HCEC 1CT (cell line): ENCODE data around the gene PAK1.
"Not testable (repeated sequence)": the region's sequence is repeated elsewhere in the genome, so short reads cannot be mapped to it uniquely, and the experiment has no call there.

ENCODE experiments used
- DNase-seq: peaks from one replicate; pipeline ENCODE4 v3.0.0-alpha.2; 2017

Gene PAK1

DNA sequence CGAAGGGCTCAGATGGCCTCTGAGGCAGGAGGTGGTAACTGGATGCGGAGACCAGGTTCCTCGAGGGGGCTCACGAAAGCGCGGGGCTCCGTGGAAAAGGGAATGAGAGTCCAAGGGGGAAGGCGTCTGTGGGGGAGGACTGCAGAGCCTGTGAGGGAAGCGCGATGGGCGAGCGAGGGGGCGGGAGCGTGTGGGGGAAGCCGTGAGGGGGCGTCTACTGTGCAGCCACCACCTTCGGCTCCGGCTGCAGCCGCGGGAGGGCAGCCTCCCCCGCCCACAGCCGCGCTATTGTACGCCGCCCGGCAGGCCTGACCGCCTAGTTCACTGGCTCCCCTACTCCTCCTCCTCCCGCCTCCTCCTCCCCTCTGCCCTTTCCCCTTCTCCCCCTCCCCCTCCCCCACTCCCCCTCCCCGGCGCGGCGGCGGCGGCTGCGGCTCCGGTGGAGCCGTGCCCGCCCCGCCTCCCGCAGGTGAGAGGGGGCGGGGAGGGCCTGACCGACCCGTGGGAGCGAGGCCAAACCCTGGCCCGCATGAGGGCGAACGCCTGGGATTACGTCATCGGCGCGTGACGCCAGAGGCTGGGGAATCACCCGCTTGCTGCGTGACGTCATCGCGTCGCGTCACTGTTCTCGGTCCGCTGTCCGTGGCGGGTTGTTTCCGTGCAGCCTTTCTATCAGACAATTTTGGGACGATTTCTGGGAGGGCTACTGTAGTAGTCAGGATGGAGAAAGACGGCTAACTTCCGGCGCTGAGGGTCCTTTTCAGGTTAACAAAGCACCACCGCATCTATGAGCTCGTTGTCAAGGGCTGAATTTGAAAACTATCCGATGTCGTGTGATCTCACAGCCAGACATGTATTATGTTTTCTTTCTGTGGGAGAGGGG, at the start of gene PAK1:
Gene PAK1 (minus strand): TSS at position 294 of the 883 bp plus-strand sequence. CDS start 81,574 bp downstream, outside the sequence.
- peak; percentile 77 for DNase-seq

DNA sequence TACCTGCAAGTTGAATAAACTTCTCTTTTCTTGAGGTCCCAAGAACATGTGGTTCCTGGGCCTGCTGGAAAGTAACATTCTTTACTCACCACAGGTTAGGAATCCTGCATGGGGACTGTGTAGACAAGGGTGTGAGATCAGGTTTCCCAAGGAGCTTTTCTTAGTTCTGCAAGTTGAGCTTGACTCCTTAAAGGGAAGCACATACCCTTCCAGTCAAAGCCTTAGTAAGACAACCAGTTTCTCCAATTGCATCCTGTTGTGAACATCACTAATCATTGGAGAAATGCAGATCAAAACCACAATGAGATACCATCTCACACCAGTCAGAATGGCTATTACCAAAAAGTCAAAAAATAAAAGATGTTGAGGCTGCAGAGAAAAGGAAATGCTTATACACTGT, 48.3 kb upstream of the PAK1 start:
- DNase-seq, result peak; percentile 17

DNA sequence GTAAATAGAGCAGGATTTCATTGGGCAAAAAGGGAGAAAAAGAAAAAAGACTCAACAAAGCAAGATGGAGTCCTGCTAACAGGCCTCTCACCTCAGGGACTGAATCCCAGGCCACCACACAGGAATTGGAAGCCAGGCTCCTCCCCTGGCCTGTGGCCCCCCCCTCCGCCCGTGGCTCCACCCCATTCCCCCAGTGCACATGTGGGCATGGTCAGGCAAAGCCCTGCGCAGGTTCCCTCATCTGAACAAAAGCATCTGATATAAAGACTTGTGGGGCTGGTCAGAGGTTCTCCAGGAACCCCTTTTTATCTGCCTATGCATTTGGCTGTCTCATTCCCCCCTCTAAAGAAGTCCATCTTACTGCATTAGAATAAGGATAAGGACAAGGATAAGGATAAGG, 46.0 kb upstream of the PAK1 start:
- DNase-seq, result no peak

DNA sequence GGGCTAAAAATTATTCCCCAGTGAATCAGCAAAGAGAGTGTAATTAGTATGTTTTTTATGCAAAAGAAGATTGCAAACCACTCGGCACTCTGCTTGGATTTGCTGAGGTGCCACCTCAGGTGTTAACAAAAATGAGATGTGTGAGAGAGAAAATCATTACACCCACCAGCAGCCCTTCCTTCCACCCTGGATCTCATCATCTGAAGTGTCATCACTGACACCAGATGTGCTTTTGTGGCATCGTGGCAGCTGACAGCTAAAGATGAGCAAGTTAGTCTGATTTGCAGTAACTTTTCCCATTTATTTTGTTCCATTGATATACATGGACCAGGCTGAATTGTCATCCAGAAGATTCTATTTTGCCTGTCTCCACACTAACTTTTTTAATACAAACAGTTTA, 44.6 kb upstream of the PAK1 start:
- no peak for DNase-seq

DNA sequence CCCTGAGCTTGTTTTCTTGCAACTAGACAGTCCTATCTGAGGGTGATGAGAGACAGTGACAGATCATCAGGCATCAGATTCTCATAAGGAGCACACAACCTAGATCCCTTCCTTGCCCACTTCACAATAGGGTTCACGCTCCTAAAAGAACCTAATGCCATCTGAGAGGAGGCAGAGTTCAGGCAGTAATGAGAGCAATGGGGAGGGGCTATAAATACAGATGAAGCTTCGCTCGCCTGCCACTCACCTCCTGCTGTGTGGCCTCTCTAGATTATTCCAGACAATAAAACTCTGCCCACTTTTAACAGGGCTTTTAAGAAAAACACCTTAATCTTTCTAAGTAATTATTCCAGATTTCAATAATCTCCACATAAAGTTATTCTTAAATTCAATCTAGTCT, 43.9 kb upstream of the PAK1 start:
- DNase-seq, result no peak

DNA sequence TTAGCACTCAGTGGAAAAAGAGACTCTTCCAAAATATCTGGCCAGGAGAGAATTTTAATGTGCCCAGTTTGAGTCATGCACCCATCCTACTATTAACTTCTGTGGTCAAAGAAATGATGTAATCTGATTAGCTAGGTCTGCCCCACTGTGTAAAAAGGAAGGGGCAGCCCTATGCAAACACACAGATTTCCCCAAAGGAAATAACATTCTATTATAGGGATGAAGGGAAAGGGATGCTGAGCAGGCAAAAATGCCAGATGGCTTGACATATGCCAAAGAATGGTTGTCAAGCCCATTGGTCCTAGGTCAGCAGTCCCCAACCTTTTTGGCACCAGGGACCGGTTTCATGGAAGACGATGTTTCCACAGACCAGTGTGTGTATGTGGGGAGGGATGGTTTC, 43.3 kb upstream of the PAK1 start:
- DNase-seq, result no peak

DNA sequence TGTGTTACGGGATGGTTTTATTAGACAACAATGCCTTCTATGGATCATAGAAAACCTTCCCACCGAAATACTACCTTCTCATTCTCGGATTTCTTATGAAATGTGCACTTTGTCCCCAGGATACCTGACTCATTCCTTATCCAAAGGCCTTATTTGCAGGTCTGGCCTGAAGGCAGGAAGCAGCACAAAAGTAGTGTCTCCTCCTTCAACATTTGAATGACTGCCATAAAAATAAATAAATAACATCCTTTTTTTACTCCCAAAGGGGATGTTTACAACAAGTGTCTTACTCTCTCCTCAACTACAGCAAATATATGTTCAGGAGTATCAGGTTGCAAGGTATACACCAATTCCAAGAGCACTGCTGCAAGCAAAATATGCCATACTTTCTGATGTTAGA, 41.6 kb upstream of the PAK1 start:
- DNase-seq, result no peak

DNA sequence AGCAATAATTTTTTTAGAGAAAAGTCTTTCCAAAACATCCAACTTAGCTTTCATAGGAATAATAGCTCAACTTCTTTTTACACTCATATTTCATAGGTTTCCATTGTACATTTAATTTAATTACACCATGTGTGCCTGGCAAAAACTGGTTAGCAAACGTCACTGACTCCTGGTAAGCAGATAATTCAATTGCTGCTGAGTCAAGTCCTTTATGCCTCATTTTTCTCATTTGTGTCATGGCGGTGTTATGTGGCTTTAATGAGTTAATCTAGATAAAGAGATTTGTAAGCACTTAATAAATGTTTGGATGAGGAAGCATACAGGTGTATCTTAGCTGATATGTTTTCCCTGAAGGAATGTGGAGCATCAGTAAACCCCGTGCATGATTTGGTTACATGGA, 41.2 kb upstream of the PAK1 start:
- DNase-seq, result no peak

DNA sequence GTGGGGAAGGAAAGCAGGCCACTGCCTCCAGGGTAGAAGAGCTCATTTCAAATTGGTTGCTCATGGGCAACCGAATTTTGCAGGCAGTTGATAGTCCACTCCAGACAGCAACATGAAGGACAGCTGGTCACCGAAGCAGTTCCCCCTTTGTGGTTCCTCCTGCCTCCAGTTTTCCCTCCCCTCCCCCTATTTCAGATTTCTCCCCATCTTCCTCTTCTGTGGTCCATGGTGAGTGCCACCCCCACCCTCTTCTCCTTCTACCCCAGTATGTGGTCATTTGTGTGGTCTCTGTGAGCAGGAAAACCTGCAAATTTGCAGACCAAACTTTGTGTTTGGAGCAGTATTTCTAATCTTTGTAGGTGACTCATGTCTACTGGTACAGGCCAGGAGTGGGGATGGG, 38.2 kb upstream of the PAK1 start:
- DNase-seq, result no peak

DNA sequence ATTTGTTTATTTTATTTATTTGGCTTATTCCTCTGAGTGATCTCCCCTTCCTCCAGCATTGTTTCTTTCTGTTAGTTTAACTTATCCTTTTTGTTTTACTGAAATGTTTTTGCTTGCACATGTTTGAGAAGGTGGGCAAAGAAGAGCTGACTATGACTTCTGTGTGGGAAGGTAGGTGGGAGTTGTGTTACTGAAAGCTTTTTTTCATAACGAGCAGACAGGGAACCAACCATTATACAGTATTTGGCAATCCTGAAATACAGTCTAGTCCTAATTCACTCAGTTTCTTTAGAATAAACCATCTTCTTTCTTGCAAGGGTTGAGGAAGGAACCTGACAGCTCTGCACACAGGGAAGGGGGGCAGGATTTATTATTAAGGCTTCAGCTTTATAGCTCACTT, 37.0 kb upstream of the PAK1 start:
- DNase-seq, result no peak

DNA sequence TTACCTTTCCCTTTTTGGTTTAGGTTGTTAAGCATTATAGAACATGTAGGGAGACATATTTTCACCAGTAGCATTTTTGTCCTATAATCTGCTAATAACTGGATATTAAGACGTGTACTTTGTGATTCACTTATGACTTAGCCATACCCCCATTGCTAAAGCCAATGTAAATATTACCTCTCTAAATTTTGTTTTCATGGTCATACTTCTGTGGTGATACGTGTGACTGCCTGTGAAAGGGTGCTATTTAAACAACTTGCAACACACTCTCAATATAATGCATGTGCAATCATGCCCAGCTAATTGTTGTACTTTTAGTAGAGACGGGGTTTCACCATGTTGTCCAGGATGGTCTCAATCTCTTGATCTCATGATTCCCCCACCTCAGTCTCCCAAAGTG, 36.2 kb upstream of the PAK1 start:
- no peak for DNase-seq

DNA sequence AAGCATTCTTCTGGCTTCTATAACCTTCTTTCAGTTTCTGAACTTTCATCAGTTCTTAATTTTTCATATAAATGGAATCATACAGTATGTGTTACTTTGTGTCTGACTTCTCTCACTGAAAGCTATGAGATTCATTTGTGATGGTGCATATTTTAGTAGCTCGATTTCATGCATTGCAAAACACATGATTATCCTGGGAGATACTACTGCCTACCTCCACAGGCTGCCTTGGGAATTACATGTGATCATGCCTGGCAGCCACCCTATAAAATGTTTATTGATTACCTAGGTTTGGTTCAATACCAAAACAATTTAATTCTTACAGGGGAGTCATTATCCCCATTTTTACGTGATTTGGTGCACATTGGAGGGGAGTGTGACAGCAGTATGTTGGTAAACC, 34.1 kb upstream of the PAK1 start:
- DNase-seq, result no peak

DNA sequence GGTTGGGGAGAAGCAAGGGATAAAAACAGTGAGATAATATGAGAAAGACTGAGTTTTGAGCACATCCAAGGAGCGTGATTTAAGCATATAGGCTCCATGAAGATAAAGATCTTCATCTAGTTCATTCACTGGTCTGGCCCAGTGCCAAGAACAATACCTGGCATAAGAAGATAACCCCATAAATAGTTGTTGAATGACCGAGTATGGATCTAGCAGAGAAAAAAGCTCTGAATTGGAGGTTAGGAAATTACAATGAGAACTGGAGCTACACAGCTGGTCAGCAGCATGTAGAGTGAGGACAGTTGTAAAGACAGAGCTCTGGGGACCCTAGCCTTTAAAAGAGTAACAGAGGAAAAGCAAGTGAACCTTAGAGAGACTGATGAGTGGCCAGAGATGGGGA, 33.0 kb upstream of the PAK1 start:
- no peak for DNase-seq

DNA sequence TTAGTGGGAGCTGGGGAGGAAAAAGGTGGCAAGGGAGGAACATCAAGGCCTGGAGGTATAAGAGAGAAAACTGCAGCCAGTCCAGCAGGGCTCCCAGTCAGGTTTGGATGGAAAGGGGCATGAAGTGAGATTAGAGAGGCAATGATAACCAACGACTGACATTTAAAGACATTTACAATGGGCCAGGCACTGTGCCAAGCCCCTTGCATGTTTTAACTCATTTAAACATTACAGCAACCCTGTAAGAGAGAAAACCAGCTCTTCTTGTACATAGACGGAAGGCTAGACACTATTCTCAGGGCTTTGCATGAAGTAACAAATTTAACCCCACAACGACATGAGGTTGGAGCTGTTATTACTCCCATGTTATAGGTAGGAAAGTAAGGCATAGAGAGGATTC, 32.1 kb upstream of the PAK1 start:
- no peak for DNase-seq

DNA sequence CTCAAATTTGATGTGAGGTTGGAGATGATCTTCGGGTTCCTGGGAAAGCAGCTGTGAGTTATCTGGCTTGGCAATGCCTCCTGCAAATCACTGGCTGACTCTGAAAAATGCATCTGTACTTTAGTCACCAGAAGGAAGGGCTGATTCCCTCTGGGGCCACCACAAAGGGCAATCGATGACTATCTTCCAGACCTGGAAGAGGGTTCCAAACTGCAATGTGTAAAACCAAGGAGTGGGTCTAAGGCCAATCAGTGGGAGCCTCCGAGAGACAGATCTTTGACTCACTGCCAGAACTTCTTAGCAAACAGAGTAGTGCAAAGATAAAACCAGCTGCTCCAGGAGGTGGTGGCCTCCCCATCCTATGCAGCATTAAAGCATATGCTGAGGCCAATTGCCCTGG, 29.1 kb upstream of the PAK1 start:
- DNase-seq, result peak; percentile 51

DNA sequence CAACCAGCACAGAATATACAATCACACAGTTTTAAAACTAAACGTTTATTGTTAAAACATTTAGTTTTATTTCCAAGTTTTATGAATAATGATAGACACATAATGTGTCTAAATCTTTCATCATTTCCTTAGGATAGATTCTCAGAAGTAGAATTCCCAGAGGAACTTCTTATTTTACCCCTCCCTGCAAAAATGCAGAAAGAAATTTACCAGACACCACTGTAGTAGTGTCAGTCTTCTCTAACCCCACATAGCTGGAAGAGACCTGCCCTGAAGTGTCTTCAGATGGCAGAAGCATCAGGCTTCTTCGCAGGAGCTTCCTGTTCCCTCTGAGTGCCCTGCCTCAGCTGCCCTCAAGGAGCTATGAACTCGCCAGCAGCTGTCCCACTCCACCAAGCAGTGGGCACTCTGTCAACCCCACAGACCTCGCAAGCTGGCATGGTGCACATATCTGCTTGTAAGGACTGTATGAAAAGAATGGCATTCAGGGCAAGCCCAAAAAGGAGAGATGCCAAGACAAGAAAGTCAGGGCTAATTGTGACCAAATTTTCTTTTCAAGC, 28.5 kb upstream of the PAK1 start:
- no peak for DNase-seq

DNA sequence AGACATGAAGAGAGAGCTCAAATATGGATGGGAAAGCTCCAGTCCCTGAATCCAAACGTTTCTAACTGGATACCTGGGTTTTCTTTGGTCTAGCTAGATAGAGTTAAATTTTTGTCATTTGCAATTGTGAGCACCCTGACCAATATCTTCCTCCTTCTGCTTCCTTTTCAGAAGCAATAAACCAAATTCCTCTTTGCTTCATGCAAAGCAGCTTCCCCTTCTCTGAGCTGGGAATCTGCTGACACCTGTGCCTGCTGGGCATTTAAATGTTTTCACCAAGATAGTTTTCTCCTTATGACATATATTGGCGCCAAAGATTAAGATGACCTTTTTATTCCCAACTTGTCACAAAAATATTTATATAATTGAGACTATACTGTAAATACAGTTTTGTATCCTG, 27.9 kb upstream of the PAK1 start:
- no peak for DNase-seq

DNA sequence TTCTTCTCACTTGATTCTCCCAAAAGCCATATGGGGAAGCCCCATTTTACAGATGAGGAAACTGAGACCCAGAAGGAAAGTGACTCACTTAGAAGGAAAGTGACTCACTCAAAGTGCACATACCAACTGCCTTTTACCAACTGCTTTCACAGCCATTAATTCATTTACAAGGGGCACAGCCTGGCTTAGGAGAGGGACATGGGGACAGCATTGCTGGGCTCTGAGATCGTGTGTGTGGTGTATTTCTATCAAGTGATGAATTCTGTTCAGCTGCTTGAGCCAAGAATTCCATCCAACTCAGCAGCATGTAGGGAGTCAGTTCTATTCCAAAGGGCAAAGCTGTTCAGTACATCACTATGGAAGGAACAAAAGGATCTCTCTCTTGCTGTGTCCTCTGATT, 23.5 kb upstream of the PAK1 start:
- no peak for DNase-seq

DNA sequence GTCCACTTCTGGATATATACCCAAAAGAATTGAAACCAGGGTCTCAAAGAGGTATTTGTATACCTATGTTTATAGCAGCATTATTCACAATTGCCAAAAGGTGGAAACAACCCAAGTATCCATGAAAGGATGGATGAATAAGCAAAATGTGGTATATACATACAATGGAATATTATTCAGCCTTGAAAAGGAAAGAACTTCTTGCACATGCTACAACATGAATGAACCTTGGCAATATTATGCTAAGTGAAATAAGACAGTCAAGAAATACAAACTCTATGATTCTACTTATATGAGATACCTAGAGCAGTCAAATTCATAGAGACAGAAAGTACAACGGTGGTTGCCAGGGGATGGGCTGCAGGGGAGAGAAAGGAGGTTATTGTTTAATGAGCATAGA, 21.6 kb upstream of the PAK1 start:
- no peak for DNase-seq

DNA sequence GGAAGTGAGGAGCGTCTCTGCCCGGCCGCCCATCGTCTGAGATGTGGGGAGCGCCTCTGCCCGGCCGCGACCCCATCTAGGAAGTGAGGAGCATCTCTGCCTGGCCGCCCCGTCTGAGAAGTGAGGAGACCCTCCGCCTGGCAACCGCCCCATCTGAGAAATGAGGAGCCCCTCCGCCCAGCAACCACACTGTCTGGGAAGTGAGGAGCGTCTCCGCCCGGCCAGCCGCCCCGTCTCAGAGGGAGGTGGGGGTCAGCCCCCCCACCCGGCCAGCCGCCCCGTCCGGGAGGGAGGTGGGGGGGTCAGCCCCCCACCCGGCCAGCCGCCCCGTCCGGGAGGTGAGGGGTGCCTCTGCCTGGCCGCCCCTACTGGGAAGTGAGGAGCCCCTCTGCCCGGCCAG, 16.1 kb upstream of the PAK1 start:
- not testable (repeated sequence) for DNase-seq

DNA sequence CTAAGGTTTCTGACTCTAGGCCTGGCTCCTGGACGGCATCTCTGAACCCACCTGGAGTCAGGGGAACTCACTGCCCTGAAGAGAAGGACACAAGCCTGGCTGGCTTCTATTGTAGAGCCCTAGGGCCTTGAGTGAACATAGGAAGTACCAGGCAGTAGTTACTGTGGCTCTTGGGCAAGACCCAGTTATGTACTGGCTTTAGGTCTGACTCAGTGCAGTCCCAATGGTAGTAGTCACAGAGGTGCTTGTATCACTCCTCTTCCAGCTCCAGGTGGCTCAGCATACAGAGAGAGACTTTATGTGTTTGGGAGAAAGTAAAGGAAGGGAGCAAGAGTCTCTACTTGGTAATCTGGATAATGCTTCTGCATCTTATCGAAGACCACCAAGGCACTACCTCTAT, 13.9 kb upstream of the PAK1 start:
- peak; percentile 11 for DNase-seq

DNA sequence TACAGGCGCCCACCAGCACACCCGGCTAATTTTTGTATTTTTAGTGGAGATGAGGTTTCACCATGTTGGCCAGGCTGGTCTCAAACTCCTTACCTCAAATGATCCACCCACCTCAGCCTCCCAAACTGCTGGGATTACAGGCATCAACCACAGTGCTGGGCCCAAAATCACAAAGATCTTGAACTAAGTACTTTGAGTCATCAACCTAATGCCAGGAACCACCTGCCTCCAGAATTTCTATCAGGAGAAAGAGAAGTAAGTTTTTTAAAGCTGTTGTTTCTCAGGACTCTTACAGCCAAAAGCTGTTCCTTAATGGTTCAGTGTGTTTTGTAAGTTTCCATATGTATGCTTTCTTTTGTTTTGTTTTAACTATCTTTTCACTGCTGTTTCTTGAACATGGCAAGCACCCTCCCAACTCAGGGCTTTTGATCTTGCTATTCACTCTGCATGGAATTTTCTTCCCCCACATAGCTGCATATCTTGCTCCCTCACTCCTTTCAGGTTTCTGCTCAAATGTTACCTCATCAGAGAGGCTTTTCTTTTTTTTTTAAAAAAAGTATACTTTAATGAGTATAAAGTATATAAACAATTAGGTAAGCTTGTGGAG, 6.0 kb upstream of the PAK1 start:
- DNase-seq, result no peak

DNA sequence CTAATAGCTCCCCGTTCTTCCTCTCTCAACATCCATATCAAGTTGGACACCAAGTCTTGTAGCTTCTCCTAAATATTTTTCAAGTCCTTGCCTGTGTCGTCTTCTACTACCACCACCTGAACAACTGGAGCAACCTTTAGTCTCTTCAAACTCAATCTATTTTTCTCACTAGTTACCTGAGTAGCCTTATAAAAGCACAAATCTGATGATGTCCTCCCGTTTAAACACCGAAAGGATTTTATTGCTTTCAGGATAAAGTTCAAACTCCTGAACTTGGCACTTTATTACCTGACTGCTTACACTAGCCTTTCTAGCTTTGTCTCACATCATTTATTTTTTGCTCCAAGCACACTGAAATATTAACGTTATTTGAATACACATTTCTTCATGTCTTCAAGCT, 1.3 kb upstream of the PAK1 start:
- no peak for DNase-seq

DNA sequence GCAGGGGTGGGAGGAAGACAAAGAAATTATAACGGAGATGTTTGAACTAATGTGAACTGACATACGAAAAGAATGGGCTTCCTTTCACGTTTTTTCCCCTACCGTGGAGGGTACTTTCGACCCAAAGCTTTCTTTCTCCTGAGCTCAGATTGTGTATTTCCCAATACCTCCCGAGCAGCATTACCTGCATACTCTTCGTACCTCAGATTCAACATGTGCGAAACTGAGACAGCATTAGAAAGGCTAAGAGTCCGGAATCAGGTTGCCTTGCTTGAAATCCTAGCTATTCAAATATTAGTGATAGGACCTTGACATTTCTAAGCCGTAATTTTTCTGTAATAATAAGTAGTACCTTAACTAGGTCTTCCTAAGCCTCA, 778 bp upstream of the PAK1 start:
- no peak for DNase-seq
